BE2C (cell line): Measurements from ENCODE around the gene MACF1.

Experiments
- DNase-seq: peaks from one replicate; pipeline ENCODE4 v3.0.0-alpha.2; 2020
- H3K27me3 ChIP-seq: fragments of 250-450 bp; sonication (Bioruptor Pico); 2 replicates; pipeline ENCODE4 v1.5.1; 2020; ENCODE audit warnings: mild to moderate bottlenecking
- H3K36me3 ChIP-seq: fragments of 250-450 bp; sonication (Bioruptor Pico); 2 replicates; pipeline ENCODE4 v1.5.1; 2020; ENCODE audit warnings: mild to moderate bottlenecking
- H3K4me1 ChIP-seq: fragments of 250-450 bp; sonication (Bioruptor Pico); 2 replicates; pipeline ENCODE4 v1.5.1; 2020
- H3K4me3 ChIP-seq: 2 replicates; pipeline ENCODE4 v1.5.1; 2011; ENCODE audit warnings: low read depth, low read length
- H3K9me3 ChIP-seq: fragments of 250-450 bp; sonication (Bioruptor Pico); 2 replicates; pipeline ENCODE4 v1.5.1; 2020
- CTCF ChIP-seq: IDR thresholded peaks from 2 replicates; pipeline ENCODE4 v1.5.1; 2012; ENCODE audit warnings: mild to moderate bottlenecking, low read depth, low read length

Gene MACF1

GRCh38 chr1:39384305-39384704 is 179.8 kb downstream of the MACF1 start:
- H3K9me3 ChIP-seq, result no peaks in the 10 kb centered on the region
- no peaks in the 10 kb centered on the region for H3K27me3 ChIP-seq
- no peak for DNase-seq
- no peaks in the 10 kb centered on the region for H3K4me1 ChIP-seq
- no peaks in the 10 kb centered on the region for H3K36me3 ChIP-seq
- TF ChIP-seq CTCF, result no peak
- no peak overlapping the region for H3K4me3 ChIP-seq

GRCh38 chr1:39385067-39385988 is 180.8 kb downstream of the MACF1 start:
- H3K36me3 ChIP-seq, result no peaks in the 10 kb centered on the region

GRCh38 chr1:39386997-39387396 is 182.5 kb downstream of the MACF1 start:
- Histone ChIP-seq H3K36me3 (no peaks in the 10 kb centered on the region), H3K4me1 (no peaks in the 10 kb centered on the region), H3K4me3 (no peak overlapping the region), H3K27me3 (no peaks in the 10 kb centered on the region), H3K9me3 (no peaks in the 10 kb centered on the region)
- TF ChIP-seq CTCF, result no peak
- DNase-seq, result no peak

More at GRCh38 chr1:39385067-39385988, 180.8 kb downstream of the MACF1 start:
- no peak for TF ChIP-seq CTCF
- Histone ChIP-seq H3K9me3 (no peaks in the 10 kb centered on the region), H3K4me3 (no peak overlapping the region), H3K27me3 (no peaks in the 10 kb centered on the region), H3K4me1 (no peaks in the 10 kb centered on the region)
- DNase-seq, result no peak

- H3K9me3 ChIP-seq, result no peaks in the 10 kb centered on the region
- TF ChIP-seq CTCF, result 0 out of 2 replicates have a peak, but pooled peaks have one; percentile 20
- no peaks in the 10 kb centered on the region for H3K27me3 ChIP-seq
- H3K4me1 ChIP-seq, result no peaks in the 10 kb centered on the region
- no peaks in the 10 kb centered on the region for H3K36me3 ChIP-seq
- DNase-seq, result no peak
- H3K4me3 ChIP-seq, result no peak overlapping the region
These were observed 183.0 kb downstream of the MACF1 start for GRCh38 chr1:39387452-39387851.

- Histone ChIP-seq H3K36me3 (no peaks in the 10 kb centered on the region), H3K4me3 (no peak overlapping the region), H3K4me1 (no peaks in the 10 kb centered on the region), H3K9me3 (no peaks in the 10 kb centered on the region), H3K27me3 (no peaks in the 10 kb centered on the region)
- no peak for TF ChIP-seq CTCF
- no peak for DNase-seq
These were observed 187.5 kb downstream of the MACF1 start for GRCh38 chr1:39391691-39392679.
